K562 (cell line): Measurements from ENCODE around the gene TRPC3. TPM values are rescaled to one million over a fixed set of nuclear protein-coding genes. Genes with fewer than 3 reads are reported as not detected.

Experiments used
- LCOR ChIP-seq: sonication (generic); formaldehyde crosslinking; IDR thresholded peaks from 2 replicates; pipeline ENCODE4 v1.8.0; 2022; ENCODE audit warnings: mild to moderate bottlenecking, missing genetic modification reagents
- NFYB ChIP-seq: IDR thresholded peaks from 2 replicates; pipeline ENCODE4 v1.6.1; 2011; ENCODE audit warnings: mild to moderate bottlenecking, moderate library complexity; ENCODE audit not compliant: insufficient read length; ENCODE audit errors: extremely low read depth
- NUFIP1 ChIP-seq: fragments of 450-650 bp; IDR thresholded peaks from 2 replicates; pipeline ENCODE4 v1.6.1; 2018; ENCODE audit not compliant: partially characterized antibody
- PHF20 ChIP-seq: fragments of 450-650 bp; IDR thresholded peaks from 2 replicates; pipeline ENCODE4 v1.6.1; 2018; ENCODE audit not compliant: partially characterized antibody
- RBBP5 ChIP-seq: fragments of 200-600 bp; sonication (generic); IDR thresholded peaks from 2 replicates; pipeline ENCODE4 v1.6.1; 2012; ENCODE audit warnings: borderline replicate concordance, mild to moderate bottlenecking, low read length, control low read depth, inconsistent platforms; ENCODE audit not compliant: insufficient read depth, poor library complexity, severe bottlenecking
- SP2 ChIP-seq: IDR thresholded peaks from 2 replicates; pipeline ENCODE4 v1.6.1; 2011; ENCODE audit warnings: mild to moderate bottlenecking, low read depth, low read length, moderate library complexity; ENCODE audit not compliant: poor library complexity, severe bottlenecking; ENCODE audit errors: extremely low read depth
- TCFL5 ChIP-seq: fragments of 250-450 bp; sonication (Bioruptor Pico); conservative IDR thresholded peaks from 2 replicates; pipeline ENCODE4 v1.6.1; 2021; ENCODE audit warnings: mild to moderate bottlenecking, moderate library complexity, matching md5 sums
- TFAM ChIP-seq: fragments of 250-450 bp; sonication (Bioruptor Pico); conservative IDR thresholded peaks from 2 replicates; pipeline ENCODE4 v1.5.0; 2021; ENCODE audit warnings: mild to moderate bottlenecking, moderate library complexity
- ZNF146 ChIP-seq: IDR thresholded peaks from one replicate; pipeline ENCODE4 v1.6.1; 2018; ENCODE audit warnings: missing compliant biosample characterization; ENCODE audit not compliant: unreplicated experiment
- ZNF174 ChIP-seq: fragments of 250-450 bp; sonication (Bioruptor Pico); IDR thresholded peaks from 2 replicates; pipeline ENCODE4 v1.4.0; 2020; ENCODE audit warnings: mild to moderate bottlenecking
- ZNF699 ChIP-seq: fragments of 250-450 bp; sonication (Bioruptor Pico); IDR thresholded peaks from 2 replicates; pipeline ENCODE4 v1.8.0; 2021; ENCODE audit warnings: mild to moderate bottlenecking, moderate library complexity; ENCODE audit not compliant: insufficient replicate concordance
- polyA plus RNA-seq, 8 experiments: library from polyadenylated mRNA; depleted of rRNA in 4 of 8; stranded (reverse) in 5 of 8; unstranded in 3 of 8; fragments of >200 nt; fragmentation: Nextera tagmentation in 2 of 8; fragmentation: Illumina TruSeq in 1 of 8; extraction: Ambion mirVana in 2 of 8; extraction: Trizol in 1 of 8; gene quantifications; 2 replicates each; pipeline versions ENCODE4 v1.2.1 to v1.2.3, GENCODE V29; 2011 to 2014; ENCODE audit warnings: inconsistent platforms in 1 of 8, missing spikeins in 1 of 8
- total RNA-seq, 7 experiments: library from RNA; depleted of rRNA in 6 of 7; stranded (reverse); fragments of >200 nt in 6 of 7; fragmentation: Illumina TruSeq in 2 of 7; extraction: Trizol in 2 of 7; gene quantifications; 2 replicates each; pipeline versions ENCODE4 v1.2.1 to v1.2.3, GENCODE V29; 2011 to 2021; ENCODE audit warnings: low replicate concordance in 1 of 7
- TF ChIP-seq, protein P1 (sequence below): fragments of 450-650 bp; IDR thresholded peaks from 2 replicates; pipeline ENCODE4 v1.6.1; 2016; ENCODE audit warnings: mild to moderate bottlenecking, moderate library complexity
- TF ChIP-seq, protein P2 (sequence below), 3 experiments: IDR thresholded peaks in 2 of 3; conservative IDR thresholded peaks in 1 of 3; 2 replicates each; pipeline ENCODE4 v1.5.1; 2011 to 2012; ENCODE audit warnings: low read length in 3 of 3, mild to moderate bottlenecking in 3 of 3, control low read depth in 2 of 3, improper control_type of control experiment in 1 of 3, inconsistent platforms in 1 of 3, low read depth in 1 of 3, mixed read lengths in 1 of 3, moderate library complexity in 1 of 3; ENCODE audit not compliant: insufficient read depth in 2 of 3

The TRPC3 gene
- total and polyA plus RNA-seq, 9 of the 15 experiments (the other 6 are each of a cell fraction or from before 2014, with no cell fraction given), result 0.01 to 0.27 (median 0.11) TPM

DNA sequence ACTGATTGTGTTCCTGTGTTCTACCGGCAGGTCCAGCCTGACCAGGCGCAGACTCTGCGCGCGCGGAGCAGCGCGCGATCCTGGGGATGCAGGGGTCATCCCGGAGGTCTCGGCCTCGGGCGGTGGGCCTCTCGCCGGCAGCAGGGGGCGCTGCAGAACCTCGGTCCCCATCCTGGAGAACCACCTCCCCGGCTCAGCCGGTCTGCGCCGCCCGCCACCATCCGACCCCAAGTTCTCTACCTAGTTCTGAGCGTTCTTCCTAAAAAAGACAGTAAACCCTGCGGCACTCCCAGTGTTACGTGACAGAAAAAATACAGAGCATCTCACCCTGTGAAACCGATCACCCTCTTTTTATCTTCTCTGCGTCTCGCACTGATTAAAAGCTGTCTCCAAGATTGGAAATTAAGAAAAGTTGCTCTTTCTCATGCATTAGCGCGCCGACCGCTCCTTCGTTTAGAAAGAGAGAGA lies 1.6 kb downstream of the TRPC3 start (continued):
- TF ChIP-seq NUFIP1, result no peak
- TF ChIP-seq ZNF699 (CRISPR knock-in tag), result no peak
- TF ChIP-seq SP2, result no peak
- no peak for TF ChIP-seq PHF20
- no peak for TF ChIP-seq ZNF146
- no peak for TF ChIP-seq ZNF174 (CRISPR knock-in tag)
- TF ChIP-seq TCFL5 (CRISPR knock-in tag), result no peak
- TF ChIP-seq, protein P1, sequence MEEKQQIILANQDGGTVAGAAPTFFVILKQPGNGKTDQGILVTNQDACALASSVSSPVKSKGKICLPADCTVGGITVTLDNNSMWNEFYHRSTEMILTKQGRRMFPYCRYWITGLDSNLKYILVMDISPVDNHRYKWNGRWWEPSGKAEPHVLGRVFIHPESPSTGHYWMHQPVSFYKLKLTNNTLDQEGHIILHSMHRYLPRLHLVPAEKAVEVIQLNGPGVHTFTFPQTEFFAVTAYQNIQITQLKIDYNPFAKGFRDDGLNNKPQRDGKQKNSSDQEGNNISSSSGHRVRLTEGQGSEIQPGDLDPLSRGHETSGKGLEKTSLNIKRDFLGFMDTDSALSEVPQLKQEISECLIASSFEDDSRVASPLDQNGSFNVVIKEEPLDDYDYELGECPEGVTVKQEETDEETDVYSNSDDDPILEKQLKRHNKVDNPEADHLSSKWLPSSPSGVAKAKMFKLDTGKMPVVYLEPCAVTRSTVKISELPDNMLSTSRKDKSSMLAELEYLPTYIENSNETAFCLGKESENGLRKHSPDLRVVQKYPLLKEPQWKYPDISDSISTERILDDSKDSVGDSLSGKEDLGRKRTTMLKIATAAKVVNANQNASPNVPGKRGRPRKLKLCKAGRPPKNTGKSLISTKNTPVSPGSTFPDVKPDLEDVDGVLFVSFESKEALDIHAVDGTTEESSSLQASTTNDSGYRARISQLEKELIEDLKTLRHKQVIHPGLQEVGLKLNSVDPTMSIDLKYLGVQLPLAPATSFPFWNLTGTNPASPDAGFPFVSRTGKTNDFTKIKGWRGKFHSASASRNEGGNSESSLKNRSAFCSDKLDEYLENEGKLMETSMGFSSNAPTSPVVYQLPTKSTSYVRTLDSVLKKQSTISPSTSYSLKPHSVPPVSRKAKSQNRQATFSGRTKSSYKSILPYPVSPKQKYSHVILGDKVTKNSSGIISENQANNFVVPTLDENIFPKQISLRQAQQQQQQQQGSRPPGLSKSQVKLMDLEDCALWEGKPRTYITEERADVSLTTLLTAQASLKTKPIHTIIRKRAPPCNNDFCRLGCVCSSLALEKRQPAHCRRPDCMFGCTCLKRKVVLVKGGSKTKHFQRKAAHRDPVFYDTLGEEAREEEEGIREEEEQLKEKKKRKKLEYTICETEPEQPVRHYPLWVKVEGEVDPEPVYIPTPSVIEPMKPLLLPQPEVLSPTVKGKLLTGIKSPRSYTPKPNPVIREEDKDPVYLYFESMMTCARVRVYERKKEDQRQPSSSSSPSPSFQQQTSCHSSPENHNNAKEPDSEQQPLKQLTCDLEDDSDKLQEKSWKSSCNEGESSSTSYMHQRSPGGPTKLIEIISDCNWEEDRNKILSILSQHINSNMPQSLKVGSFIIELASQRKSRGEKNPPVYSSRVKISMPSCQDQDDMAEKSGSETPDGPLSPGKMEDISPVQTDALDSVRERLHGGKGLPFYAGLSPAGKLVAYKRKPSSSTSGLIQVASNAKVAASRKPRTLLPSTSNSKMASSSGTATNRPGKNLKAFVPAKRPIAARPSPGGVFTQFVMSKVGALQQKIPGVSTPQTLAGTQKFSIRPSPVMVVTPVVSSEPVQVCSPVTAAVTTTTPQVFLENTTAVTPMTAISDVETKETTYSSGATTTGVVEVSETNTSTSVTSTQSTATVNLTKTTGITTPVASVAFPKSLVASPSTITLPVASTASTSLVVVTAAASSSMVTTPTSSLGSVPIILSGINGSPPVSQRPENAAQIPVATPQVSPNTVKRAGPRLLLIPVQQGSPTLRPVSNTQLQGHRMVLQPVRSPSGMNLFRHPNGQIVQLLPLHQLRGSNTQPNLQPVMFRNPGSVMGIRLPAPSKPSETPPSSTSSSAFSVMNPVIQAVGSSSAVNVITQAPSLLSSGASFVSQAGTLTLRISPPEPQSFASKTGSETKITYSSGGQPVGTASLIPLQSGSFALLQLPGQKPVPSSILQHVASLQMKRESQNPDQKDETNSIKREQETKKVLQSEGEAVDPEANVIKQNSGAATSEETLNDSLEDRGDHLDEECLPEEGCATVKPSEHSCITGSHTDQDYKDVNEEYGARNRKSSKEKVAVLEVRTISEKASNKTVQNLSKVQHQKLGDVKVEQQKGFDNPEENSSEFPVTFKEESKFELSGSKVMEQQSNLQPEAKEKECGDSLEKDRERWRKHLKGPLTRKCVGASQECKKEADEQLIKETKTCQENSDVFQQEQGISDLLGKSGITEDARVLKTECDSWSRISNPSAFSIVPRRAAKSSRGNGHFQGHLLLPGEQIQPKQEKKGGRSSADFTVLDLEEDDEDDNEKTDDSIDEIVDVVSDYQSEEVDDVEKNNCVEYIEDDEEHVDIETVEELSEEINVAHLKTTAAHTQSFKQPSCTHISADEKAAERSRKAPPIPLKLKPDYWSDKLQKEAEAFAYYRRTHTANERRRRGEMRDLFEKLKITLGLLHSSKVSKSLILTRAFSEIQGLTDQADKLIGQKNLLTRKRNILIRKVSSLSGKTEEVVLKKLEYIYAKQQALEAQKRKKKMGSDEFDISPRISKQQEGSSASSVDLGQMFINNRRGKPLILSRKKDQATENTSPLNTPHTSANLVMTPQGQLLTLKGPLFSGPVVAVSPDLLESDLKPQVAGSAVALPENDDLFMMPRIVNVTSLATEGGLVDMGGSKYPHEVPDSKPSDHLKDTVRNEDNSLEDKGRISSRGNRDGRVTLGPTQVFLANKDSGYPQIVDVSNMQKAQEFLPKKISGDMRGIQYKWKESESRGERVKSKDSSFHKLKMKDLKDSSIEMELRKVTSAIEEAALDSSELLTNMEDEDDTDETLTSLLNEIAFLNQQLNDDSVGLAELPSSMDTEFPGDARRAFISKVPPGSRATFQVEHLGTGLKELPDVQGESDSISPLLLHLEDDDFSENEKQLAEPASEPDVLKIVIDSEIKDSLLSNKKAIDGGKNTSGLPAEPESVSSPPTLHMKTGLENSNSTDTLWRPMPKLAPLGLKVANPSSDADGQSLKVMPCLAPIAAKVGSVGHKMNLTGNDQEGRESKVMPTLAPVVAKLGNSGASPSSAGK, result no peak
- 0 out of 2 replicates have a peak, but pooled peaks have one; percentile 56 for TF ChIP-seq LCOR (CRISPR knock-in tag)
- TF ChIP-seq, protein P2, sequence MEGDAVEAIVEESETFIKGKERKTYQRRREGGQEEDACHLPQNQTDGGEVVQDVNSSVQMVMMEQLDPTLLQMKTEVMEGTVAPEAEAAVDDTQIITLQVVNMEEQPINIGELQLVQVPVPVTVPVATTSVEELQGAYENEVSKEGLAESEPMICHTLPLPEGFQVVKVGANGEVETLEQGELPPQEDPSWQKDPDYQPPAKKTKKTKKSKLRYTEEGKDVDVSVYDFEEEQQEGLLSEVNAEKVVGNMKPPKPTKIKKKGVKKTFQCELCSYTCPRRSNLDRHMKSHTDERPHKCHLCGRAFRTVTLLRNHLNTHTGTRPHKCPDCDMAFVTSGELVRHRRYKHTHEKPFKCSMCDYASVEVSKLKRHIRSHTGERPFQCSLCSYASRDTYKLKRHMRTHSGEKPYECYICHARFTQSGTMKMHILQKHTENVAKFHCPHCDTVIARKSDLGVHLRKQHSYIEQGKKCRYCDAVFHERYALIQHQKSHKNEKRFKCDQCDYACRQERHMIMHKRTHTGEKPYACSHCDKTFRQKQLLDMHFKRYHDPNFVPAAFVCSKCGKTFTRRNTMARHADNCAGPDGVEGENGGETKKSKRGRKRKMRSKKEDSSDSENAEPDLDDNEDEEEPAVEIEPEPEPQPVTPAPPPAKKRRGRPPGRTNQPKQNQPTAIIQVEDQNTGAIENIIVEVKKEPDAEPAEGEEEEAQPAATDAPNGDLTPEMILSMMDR (IDR thresholded peaks at IDR 0.05 in 2 of 3, conservative IDR thresholded peaks at IDR 0.05 in 1 of 3; ENCODE audit: insufficient read depth in 2 of 3, low read depth in 1 of 3, low read length in 3 of 3), result peak; percentile 68 to 80 (median 79)
- no peak for TF ChIP-seq NFYB
- TF ChIP-seq TFAM, result no peak
- TF ChIP-seq RBBP5, result no peak
